ENCODE data around the gene ULBP1.

DNA sequence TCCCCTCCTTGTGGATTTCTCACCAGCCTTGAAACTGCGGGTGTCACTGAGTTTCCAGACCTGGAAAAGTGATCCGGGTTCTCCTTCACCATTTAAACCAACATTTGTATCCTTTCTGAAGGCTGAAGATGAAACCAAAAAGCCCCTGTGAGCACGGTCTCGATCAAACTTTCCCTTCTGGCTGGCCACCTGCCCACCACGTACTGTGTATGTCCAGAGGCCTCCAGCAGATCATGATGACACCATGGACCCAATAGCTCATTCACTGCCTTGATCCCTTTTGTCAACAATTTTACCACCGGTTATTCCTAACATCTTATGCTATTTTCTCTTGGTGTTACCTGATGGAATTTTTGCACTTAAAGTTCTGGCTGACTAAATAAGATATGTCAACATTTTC lies 15.6 kb downstream of the ULBP1 start:
- TF ChIP-seq POLR2A (IDR thresholded peaks at IDR 0.05; ENCODE audit: low read depth, low read length) (no peak), POLR2AphosphoS5 (IDR thresholded peaks at IDR 0.05; ENCODE audit: low read depth, low read length) (no peak), TAF1 (IDR thresholded peaks at IDR 0.05; ENCODE audit: low read depth, low read length) (no peak), SPI1 (IDR thresholded peaks at IDR 0.05; ENCODE audit: low read depth, low read length) (no peak), PAX5 (IDR thresholded peaks at IDR 0.05; ENCODE audit: insufficient read depth, low read length, severe bottlenecking) (no peak)

Measured in GM12891 (cell line).